Measurements from ENCODE around the gene KRT6A.

Gene KRT6A

GRCh38 chr12:52535574-52535973 is 42.5 kb upstream of the KRT6A start:
- no peak overlapping the region for H3K4me3 ChIP-seq
- H3K27ac ChIP-seq = no peak overlapping the region
- no peak for DNase-seq (ENCODE audit: low spot score)
- TF ChIP-seq, protein P1, sequence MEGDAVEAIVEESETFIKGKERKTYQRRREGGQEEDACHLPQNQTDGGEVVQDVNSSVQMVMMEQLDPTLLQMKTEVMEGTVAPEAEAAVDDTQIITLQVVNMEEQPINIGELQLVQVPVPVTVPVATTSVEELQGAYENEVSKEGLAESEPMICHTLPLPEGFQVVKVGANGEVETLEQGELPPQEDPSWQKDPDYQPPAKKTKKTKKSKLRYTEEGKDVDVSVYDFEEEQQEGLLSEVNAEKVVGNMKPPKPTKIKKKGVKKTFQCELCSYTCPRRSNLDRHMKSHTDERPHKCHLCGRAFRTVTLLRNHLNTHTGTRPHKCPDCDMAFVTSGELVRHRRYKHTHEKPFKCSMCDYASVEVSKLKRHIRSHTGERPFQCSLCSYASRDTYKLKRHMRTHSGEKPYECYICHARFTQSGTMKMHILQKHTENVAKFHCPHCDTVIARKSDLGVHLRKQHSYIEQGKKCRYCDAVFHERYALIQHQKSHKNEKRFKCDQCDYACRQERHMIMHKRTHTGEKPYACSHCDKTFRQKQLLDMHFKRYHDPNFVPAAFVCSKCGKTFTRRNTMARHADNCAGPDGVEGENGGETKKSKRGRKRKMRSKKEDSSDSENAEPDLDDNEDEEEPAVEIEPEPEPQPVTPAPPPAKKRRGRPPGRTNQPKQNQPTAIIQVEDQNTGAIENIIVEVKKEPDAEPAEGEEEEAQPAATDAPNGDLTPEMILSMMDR (IDR thresholded peaks at IDR 0.05) = no peak

- H3K4me3 ChIP-seq = no peak overlapping the region
- TF ChIP-seq, protein P1 (IDR thresholded peaks at IDR 0.05) = no peak
- DNase-seq (ENCODE audit: low spot score) = no peak
- H3K27ac ChIP-seq = no peak overlapping the region
These were observed 41.4 kb upstream of the KRT6A start for GRCh38 chr12:52534482-52534881.

- no peak overlapping the region for H3K4me3 ChIP-seq
- TF ChIP-seq, protein P1 (IDR thresholded peaks at IDR 0.05) = no peak
- H3K27ac ChIP-seq = no peak overlapping the region
- no peak for DNase-seq (ENCODE audit: low spot score)
These were observed 40.8 kb upstream of the KRT6A start for GRCh38 chr12:52533686-52534470.

DNA sequence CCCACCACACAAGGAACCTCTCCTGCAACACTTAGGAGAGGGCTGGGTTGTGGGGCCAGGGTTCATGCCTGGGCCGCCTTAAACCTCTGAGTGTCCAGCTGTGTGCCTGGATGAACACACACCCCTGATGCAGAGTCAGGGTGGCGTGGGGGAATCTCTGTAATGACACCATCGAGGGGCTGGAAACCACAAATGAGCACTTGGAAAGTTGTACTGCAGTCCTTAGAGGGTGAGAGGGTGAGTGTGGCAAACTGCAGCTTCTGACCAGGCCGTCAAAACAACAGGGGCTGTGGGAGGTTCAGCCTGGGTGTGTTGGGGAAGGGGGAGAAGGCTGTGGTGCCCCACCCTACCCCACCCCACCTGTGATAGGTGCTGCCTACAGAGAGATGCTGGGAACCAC is 39.6 kb upstream of the KRT6A start:
- TF ChIP-seq, protein P1 (IDR thresholded peaks at IDR 0.05) = no peak
- no peak overlapping the region for H3K4me3 ChIP-seq
- no peak overlapping the region for H3K27ac ChIP-seq
- no peak for DNase-seq (ENCODE audit: low spot score)

- DNase-seq (ENCODE audit: low spot score) = no peak
- Histone ChIP-seq H3K4me3 (no peak overlapping the region), H3K27ac (no peak overlapping the region)
- TF ChIP-seq, protein P1 (IDR thresholded peaks at IDR 0.05) = no peak
These were observed 38.7 kb upstream of the KRT6A start for GRCh38 chr12:52531566-52532300.

DNA sequence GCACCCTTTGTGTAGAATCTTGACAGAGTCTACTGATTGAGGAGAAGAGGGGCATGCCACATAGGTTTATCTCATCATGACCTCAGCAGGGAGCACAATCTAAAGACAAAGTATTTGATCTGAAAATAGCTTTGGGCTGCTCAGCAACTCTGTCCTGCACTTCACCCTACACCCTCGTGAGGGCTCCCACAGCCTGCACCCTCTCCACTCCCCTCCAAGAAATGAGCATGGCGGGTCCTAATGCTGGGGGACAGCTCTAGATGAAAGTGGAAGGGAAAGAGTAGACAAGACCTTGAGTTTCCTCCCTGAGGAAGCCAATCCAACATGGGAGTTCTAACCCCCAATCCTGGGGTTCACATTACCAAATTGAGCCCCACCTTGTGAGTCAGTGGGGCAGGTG is 37.8 kb upstream of the KRT6A start:
- Histone ChIP-seq H3K27ac (no peak overlapping the region), H3K4me3 (no peak overlapping the region)
- TF ChIP-seq, protein P1 (IDR thresholded peaks at IDR 0.05) = no peak
- DNase-seq (ENCODE audit: low spot score) = no peak

DNA sequence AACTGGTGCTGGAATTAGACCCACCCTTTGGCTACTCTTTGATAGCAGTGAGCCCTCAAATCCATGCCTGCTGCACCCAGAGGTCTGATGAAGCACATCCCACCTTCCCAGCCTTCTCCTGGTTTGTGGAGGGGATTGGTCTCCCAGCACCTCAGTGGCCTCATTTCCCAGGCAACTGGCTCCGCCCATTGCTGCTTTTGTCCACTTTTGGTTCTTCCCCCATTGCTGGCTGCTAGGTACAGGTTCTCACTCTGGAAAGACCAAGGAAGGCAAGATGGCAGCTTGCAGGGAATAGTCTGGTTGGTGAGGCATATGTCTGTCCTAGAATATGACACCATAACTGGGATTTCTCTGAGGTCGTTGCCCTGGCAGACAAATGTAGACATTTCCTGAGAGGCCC is 37.3 kb upstream of the KRT6A start:
- TF ChIP-seq, protein P1 (IDR thresholded peaks at IDR 0.05) = no peak
- H3K27ac ChIP-seq = no peak overlapping the region
- DNase-seq (ENCODE audit: low spot score) = no peak
- no peak overlapping the region for H3K4me3 ChIP-seq
